ENCODE results near the gene LATS2.

Gene LATS2

DNA sequence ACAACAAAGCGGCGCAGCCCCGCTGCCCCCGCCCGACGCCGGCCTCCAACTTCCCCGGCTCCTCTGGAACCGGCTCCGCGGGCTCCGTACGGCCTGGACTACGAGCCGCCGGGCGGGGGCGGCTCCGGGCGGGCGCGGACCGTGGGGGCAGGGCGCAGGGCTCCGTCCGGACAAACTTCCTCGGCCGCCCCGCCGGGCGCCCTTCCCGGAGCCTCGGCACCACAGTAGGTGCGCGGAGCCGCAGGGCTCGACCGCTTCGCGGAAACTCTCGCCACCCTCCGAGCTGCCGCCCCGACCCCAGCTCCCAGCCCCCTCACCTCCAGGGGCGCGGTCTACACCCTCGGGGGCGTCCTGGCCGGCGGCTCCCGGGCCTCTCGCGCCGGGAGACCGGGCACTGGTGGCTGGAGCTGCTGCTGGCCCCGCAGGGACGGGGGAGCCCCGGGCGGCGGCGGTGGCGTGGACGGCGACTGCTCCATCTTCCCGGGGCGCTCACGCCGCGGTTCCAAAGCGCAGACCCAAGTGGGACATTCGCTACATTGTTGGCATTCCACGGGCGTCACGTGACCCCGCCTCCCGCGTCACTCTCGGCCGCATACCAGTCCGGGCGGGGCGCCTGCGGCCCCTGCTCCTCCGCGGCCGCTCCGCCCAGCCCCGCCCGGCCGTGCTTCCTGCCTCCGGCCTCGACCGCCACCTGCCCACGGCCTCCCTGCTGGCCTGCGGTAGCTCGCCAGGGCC is at the start of gene LATS2:
LATS2 (minus strand) TSS at position 558 of the 735 bp plus-strand sequence. CDS start 15,560 bp downstream, outside the sequence.
- peak; percentile 95 for DNase-seq (ENCODE audit: low read depth)

DNA sequence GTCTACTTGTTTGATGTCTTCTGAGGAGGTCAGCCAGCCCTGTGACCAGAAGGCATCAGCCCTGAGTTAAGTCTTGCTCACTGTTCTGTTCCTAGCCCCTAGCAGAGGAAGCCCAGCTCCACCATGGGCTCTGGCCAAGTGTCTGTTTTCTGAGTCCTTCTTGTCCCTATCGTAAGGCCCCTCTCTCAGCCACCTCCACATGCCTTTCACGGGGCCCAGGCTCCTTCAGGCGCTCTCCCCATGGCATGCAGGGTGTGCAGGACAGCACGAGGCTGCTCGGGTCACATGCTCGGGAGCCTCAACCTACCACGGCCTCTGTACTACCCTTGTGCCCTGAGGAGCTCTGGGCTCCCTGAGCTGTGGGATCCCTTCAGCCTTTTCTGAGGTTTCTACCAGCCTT is 47.8 kb upstream of the LATS2 start:
- no peak for DNase-seq (ENCODE audit: low read depth)

DNA sequence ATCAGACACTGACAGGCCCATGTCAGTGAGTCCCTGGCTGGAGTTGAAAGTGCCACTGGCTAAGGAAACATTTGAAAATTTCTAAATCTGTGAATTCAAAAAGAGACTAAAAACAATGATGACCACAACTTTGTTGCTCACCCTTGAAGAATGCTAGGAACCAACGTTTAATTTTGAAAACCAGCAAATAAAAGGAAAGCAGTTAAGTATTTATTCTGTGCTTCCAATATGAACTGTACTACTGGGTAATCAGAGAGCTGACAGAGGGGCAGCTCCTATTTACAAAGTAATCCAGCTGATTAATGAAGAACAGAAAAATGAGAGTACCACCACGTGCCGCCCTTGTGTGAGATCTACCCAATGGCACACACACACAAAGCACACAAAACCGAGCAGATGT is 44.7 kb upstream of the LATS2 start:
- peak; percentile 50 for DNase-seq (ENCODE audit: low read depth)

DNA sequence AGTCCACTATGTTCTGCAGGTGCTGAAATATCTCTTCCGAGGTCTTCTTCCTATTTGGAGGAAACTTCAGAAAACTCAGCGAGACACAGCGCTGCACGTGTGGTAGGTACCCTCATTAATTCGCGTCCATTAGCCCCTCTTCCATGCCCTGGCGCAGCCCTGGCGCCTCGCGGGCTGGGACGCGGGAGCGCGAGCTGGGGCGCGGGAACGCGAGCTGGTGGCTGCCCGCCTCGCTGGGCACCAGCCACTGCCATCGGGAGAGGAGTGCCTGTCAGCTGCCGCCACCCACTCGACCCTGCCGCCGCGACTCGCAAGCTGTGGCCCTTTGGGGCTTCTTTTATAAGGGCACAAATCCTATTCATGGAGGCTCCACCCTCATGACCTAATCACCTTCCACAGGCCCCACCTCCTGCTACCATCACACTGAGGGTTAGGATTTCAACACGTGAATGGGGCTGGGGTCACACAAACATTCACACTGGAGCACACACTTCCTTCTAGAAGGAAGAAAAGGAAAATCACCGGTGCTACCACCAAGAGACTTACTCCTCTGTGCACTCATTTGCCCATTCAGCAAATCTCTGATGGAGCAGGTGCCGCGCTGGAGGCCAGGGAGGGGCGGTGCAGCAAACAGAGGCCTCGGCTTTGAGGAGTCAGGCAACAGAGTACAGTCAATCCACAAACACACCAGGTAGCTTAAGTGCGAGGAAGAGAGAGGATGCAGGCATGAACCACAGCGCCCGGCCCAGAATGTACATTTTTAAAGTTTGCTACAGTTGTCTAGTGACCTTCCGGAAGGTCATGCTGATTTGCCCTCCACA is 43.0 kb upstream of the LATS2 start:
- no peak for DNase-seq (ENCODE audit: low read depth)

DNA sequence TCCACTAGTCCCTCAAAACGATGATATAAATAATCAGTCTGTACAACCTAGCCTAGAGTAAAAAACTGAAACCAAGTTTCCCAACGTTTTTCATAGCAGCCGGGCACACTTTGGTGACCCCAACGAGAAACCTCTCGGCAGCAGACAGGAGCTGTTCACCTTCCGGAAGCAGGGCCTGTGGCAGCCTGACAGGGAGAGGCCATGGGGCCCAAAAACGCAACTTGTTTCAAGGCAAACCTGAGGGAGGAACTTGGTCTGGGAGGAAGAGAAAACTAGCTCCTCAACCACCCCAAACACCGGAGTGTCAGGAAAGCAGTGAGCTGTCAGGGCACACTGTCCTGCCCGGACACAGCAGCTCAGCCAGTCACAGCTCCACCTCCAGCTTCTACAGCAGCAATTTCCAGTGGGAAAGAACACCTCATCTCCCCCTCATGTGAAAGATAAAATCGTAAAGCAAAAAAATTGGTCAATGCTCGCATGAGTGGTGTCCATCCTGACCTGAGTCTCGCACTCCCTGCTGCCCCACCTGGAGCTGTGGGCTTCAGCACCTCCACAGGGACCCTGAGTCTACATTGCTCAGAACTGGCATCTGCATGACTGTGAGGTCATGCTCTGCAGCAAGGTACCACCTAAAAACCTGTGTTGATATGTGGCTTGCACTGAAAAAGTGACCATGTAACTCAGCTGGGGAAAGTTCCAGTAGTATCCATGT is 40.6 kb upstream of the LATS2 start:
- DNase-seq (ENCODE audit: low read depth): no peak

DNA sequence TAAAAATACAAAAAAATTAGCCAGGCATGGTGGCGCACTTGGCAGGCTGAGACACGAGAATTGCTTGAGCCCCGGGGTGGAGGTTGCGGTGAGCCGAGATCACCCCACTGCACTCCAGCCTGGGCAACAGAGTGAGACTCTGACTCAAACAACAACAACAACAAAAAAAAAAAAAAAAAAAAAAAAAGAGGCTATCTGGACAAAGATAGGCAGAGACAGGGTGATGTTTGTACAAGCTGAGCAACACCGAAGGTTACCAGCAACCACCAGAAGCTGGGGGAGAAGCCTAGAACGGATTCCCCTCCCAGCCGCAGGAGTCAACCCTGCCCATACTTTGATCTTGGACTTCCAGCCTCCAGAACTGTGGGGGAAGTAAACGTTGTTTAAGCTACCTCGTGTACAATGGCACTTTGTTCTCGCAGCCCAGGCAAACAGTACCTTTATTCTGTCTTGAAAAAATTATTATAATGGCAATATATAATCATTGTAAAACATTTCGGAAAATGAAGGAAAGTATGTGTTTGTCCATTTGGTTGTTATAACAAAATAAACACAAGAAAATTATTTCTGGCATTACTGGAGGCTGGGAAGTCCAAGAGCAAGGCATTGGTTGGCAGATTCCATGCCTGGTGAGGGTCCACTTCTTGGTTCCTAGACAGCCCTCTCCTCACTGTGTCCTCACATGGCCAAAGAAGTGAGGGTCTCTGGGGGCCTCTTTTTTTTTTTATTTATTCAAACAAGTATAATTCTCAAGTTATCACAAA is 39.8 kb upstream of the LATS2 start:
- DNase-seq (ENCODE audit: low read depth): no peak

DNA sequence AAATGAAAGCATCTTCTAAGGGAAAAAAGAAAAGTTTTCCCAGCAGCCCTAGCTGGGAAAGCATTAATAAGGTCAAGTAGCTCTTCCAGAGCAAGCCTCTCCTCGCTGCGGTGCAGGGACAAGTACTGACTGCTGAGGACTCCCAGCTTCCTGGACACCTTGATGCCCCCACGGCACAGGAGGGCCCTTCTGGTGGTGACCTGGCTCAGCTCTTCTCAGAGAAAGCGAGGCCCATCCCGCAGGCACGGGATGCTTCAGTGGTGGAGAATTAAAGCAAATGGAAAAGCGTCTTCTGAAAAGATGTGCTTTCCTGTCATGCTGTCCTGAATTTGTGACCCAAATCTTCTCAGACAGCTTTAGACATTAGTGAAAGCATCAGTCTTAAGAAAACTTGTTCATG is 38.8 kb upstream of the LATS2 start:
- no peak for DNase-seq (ENCODE audit: low read depth)

DNA sequence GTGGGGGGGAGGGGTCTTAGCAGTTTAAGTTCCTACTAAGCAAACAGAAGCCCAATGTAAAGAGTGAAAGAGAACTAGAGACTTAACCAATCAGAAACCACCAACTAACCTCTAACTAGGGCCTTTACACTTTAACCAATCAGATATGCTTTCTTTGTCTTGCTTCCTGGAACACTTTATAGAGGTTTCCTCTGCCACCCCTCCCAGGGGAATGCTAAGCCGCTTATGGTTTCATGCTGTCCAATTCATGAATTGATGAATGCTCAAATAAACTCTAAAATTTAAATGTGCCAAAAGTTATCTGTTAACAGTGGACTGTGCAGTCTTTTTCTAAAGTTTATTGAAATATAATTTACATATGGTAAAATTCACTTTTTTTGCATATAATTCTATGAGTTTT is 33.9 kb upstream of the LATS2 start:
- DNase-seq (ENCODE audit: low read depth): no peak

DNA sequence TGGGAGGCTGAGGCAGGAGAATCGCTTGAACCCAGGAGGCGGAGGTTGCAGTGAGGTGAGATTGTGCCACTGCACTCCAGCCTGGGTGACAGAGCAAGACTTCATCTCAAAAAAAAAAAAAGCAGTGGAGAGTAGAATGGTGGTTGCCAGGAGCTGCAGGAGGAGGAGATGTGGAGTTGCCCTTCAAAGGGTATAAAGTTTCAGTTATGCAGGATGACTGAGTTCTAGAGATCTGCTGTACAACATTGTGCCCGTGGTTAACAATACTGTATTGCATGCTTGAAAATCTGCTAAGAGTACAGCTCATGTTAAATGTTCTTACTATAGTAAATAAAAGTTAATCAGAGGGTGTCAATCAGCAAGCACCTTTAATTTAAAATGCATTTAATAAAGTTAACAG is 28.4 kb upstream of the LATS2 start:
- no peak for DNase-seq (ENCODE audit: low read depth)

DNA sequence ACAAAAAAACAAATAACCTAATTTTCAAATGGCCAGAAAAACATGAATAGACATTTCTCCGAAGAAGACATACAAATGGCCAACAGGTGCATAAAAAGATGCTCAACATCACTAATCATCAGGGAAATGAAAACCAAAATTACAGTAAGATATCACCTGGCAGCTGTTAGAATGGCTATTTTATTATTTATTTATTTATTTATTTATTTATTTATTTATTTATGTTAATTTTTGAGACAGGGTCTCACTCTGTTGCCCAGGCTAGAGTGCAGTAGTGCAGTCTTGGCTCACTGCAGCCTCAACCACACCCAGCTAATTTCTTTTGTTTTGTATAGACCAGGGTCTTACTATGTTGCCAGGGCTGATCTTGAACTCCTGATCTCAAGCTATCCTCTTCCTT is 27.1 kb upstream of the LATS2 start:
- DNase-seq (ENCODE audit: low read depth): no peak

DNA sequence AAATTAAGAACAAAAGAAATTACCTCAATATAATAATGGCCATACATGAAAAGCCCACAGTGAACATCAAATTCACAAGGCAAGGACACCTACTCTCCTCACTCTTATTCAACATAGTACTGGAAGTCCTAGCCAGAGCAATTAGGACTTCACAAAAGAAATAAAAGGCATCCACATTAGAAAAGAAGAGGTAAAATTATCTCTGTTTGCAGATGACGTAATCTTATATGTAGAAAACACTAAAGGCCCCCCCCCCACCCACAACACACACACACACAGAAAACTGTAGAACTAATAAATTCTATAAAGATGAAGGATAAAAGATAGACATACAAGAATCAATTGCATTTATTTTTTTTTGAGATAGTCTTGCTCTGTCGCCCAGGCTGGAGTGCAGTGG is 25.5 kb upstream of the LATS2 start:
- DNase-seq (ENCODE audit: low read depth): no peak

DNA sequence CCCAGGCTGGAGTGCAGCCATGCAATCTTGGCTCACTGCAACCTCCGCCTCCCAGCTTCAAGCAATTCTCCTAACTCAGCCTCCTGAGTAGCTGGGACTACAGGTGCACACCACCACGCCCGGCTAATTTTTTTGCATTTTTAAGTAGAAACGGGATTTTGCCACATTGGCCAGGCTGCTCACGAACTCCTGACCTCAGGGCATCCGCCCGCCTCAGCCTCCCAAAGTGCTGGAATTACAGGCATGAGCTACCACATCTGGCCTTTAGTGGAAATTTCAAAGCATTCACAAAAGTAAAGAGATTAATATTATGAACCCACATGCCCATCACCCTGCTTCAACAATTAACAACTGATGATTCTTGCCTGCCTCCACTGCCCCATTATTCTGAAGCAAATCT is 20.5 kb upstream of the LATS2 start:
- DNase-seq (ENCODE audit: low read depth): no peak

DNA sequence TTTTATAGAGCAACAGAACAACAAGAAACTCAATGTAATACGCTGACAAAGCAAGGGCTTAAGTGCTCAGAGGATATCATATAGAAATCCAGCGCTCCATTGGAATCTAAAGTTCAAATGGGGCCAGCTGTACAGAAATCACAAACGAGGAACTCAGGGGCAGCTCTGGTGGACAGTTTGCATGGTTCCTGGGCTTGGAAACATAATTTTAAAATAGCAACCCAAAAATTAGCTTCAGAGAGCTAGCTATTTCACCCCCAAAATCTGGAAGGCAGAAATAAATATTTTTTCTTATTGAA is 19.2 kb upstream of the LATS2 start:
- DNase-seq (ENCODE audit: low read depth): no peak

DNA sequence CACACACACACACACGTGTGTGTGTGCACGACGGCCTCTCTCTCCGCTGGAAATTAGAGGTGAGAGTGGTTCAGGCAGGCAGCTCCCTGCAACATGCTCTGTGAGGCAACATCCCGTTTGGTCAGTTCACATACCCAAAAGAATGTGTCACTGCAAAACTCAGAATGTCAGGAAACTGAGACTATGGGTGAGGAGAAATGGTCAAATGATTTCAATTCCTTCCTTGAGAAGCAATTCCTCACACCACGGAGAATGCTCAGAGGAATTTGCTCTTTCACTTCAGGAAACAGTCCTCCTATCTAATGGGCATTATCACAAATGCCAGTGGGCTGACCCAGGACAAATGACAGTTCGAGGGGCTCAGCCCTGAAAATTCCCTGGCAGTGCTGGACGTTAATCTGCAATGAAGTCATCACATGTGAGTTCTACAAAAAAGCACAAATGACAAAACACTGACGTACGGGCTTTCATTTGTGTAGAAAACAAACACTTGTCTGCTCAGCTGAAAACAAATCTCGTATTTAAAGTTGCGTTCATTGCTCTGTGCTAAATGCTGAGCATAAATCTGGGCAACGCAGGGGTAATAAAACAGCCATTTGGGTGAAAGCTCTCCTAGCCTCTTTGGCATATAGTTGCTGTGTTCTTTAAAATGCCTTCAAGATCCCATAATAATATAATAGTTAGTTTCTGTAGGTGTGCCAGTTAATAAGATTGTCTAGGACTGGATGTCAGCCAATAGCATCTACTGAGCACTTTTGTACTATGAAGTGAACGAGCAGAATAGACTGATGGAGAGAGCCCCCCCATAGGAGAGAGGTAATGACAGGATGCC is 18.6 kb upstream of the LATS2 start:
- peak; percentile 84 for DNase-seq (ENCODE audit: low read depth)

DNA sequence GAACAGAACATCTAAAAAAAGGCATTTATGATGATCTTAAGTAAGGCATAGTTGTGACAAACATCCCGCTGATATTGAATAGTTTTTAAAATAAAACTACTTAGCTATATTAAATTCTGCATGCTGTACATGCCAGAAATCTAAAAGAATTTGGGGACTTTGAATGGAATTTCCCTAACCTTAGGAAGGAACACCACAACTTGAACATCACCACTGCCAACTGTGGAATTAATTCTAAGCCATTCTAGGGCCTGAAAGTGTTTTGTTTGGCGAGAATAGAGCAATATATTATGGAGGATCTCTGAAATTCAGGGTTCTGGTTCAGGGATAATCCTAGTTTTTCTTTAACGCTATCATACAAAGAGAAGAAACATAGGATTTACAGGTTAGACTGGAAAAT is 17.8 kb upstream of the LATS2 start:
- DNase-seq (ENCODE audit: low read depth): no peak

DNA sequence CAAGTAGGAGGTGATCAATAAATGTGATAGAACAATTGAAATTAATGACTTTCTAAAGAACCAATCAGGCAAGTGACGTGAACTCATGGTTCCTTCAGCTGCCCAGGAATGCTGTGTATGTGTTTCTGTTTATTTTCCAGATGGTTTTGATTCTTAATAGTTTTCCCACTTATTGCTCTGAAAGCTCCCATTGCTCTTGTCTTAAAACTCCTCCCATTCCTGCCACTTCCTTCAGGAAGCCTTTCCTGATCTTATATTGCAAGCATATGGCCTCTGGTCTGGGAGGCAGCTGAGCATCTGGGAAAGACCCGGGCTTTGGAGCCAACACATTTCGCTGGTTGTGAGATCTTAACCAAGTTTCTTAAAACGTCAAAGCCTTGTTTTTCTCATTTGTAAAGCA is 17.1 kb upstream of the LATS2 start:
- DNase-seq (ENCODE audit: low read depth): peak; percentile 61

DNA sequence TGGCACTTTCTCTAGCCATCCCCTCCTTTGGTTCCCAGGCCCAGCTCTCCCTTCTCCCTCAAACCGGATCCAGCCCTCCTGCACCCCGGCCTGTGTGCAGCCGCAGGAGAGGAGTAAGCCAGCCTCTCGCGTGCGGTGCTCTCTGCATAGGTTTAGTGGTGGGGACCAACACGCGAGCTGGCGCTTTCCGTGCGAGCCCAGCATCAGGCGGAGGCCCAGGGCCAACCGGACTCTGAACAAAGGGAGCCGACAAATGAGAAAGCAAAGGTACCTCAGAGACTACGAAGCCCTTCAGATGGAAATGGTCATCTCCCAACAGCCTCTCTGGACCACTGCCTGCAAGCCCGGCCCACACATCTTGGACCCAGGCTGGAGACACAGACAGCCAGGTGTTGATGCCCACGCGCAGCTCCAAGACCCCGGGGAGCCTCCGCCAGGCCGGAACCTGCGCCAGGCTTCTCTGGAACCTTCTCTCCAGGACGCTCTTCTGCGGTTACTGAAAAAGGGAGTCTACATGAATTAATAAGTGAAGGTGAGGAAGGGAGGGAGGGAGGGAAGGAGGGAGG is 16.5 kb upstream of the LATS2 start:
- no peak for DNase-seq (ENCODE audit: low read depth)

DNA sequence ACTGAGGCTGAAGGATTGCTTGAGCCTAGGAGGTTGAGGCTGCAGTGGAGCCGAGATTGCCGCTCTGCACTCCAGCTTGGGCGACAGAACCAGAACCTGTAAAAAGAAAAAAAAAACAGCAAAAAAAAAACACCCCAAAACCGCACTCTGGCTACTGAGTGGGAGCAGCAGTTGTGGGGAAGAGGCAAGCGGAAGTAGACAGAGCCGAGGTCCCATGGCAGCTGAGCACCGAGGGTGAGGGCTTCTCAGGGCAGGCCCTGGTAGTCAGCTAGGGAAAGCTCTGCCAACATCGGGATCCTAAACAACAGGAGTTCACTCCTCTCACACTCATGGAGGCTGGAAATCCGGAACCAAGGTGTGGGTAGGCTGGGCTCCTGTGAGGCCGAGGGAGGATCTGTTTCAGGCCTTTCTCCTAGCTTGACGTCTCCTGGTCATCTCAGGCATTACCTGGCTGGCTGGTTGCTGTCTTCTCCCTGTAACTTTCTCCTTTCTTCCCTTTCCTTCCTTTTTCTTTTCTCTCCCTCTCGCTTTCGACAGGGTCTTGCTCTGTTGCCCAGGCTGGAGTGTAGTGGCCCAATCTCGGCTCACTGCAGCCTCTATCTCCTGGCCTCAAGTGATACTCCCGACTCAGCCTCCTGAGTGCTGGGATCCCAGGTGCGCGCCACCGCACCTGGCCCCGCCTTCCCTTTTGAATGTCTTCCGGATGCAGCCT is 15.8 kb upstream of the LATS2 start:
- DNase-seq (ENCODE audit: low read depth): no peak

DNA sequence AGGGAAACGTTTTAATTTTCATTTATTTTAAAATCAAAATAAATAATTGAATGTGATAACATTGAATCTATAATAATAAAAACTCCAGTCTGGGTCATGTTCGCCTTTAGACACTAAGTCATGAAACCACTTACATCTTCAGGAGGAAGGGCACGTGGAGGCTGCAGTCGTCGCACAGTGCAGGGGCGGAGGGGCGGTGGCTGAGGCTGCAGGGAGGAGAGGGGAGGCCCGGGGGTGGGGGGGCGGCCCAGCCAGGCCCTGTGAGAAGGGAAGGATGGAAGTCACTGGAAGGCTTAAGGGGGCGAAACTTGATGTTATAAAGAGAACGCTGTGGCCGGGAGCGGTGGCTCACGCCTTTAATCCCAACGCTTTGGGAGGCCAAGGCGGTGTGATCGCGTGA is 14.9 kb upstream of the LATS2 start:
- DNase-seq (ENCODE audit: low read depth): no peak

All from fibroblast of gingiva (primary cell).